ENCODE measurements around the gene ZSWIM6. TPM values are rescaled to one million over a fixed set of nuclear protein-coding genes. Genes with fewer than 3 reads are reported as not detected.

Gene ZSWIM6
- polyA plus RNA-seq, 2 of the 4 experiments (the other 2 are of a cell fraction), result 8.9 to 18.0 TPM

- Histone ChIP-seq H3K4me3 (no peak overlapping the region), H3K9me3 (no peaks in the 10 kb centered on the region; the same call in 2 of the 3 replicates), H3K4me1 (peaks cover 54% of the 10 kb centered on the region), H3K4me2 (peak overlapping the region; percentile 63; the same call in 2 of the 3 replicates), H3K27ac (peak overlapping the region in 1 of 2 experiments; percentile 83; a peak in 3 of 6 replicates)
- POLR2A ChIA-PET, result no interaction called here
- no peak for ATAC-seq
- peak; percentile 7 for FAIRE-seq
- CTCF ChIA-PET, result no interaction called here
- DNase-seq (ENCODE audit: low read depth in 1 of 2, low spot score in 1 of 2), result no peak
- TF ChIP-seq TP53 (CRISPR knock-in tag; IDR thresholded peaks at IDR 0.05) (no peak), SREBF2 (IDR thresholded peaks at IDR 0.05) (no peak), MYC (IDR thresholded peaks at IDR 0.05; ENCODE audit: borderline replicate concordance, low read length) (no peak), TFCP2L1 (CRISPR knock-in tag; IDR thresholded peaks at IDR 0.05) (no peak), RNF2 (IDR thresholded peaks at IDR 0.05; ENCODE audit: borderline replicate concordance, low read depth) (no peak), HEYL (CRISPR knock-in tag; IDR thresholded peaks at IDR 0.05) (no peak), RARB (CRISPR knock-in tag; IDR thresholded peaks at IDR 0.05) (no peak), E2F6 (IDR thresholded peaks at IDR 0.05; ENCODE audit: borderline replicate concordance, low read depth) (no peak), JUN (IDR thresholded peaks at IDR 0.05) (no peak), POLR2A (IDR thresholded peaks at IDR 0.05; ENCODE audit: low read length) (no peak), EHMT2 (IDR thresholded peaks at IDR 0.05; ENCODE audit: low read depth) (no peak), HDAC2 (IDR thresholded peaks at IDR 0.05) (no peak), BHLHE40 (IDR thresholded peaks at IDR 0.05; ENCODE audit: low read depth, low read length) (no peak), EP300 (IDR thresholded peaks at IDR 0.05) (no peak), ATOH8 (CRISPR knock-in tag; IDR thresholded peaks at IDR 0.05; ENCODE audit: low read depth) (no peak), FOSB (CRISPR knock-in tag; IDR thresholded peaks at IDR 0.05) (no peak), MAZ (IDR thresholded peaks at IDR 0.05; ENCODE audit: borderline replicate concordance, low read depth, low read length) (no peak), EHF (CRISPR knock-in tag; IDR thresholded peaks at IDR 0.05) (no peak), RAD21 (conservative IDR thresholded peaks at IDR 0.05 in 1 of 2, IDR thresholded peaks at IDR 0.05 in 1 of 2) (no peak)
- 66% methylated on average over 3 of the region's 3 CpGs for WGBS (ENCODE audit: missing lambda C conversion rate)
Observed at GRCh38 chr5:61417340-61417739, 85.3 kb downstream of the ZSWIM6 start.

GRCh38 chr5:61417851-61418250, 85.8 kb downstream of the ZSWIM6 start:
- Histone ChIP-seq H3K4me2 (peak overlapping the region; percentile 63; the same call in 2 of the 3 replicates), H3K4me1 (peaks cover 54% of the 10 kb centered on the region), H3K9me3 (no peaks in the 10 kb centered on the region; the same call in 2 of the 3 replicates), H3K4me3 (no peak overlapping the region), H3K27ac (no peak overlapping the region)
- POLR2A ChIA-PET, result no interaction called here
- ATAC-seq, result no peak
- CTCF ChIA-PET, result no interaction called here
- 88% methylated on average over 1 of the region's 1 CpG for WGBS (ENCODE audit: missing lambda C conversion rate)
- no peak for DNase-seq (ENCODE audit: low read depth in 1 of 2, low spot score in 1 of 2)
- no peak for FAIRE-seq
- TF ChIP-seq RFX5 (IDR thresholded peaks at IDR 0.05) (no peak), MAX (IDR thresholded peaks at IDR 0.05) (no peak), EHF (CRISPR knock-in tag; IDR thresholded peaks at IDR 0.05) (no peak), ZFP36 (IDR thresholded peaks at IDR 0.05; ENCODE audit: borderline replicate concordance, partially characterized antibody) (no peak), SREBF2 (IDR thresholded peaks at IDR 0.05) (no peak), RARB (CRISPR knock-in tag; IDR thresholded peaks at IDR 0.05) (no peak), POLR2AphosphoS2 (conservative IDR thresholded peaks at IDR 0.05; ENCODE audit: low read length) (no peak), TFCP2L1 (CRISPR knock-in tag; IDR thresholded peaks at IDR 0.05) (no peak), BCL3 (IDR thresholded peaks at IDR 0.05) (no peak), CHD4 (IDR thresholded peaks at IDR 0.05; ENCODE audit: borderline replicate concordance) (no peak), HOXB5 (CRISPR knock-in tag; IDR thresholded peaks at IDR 0.05) (no peak), EP300 (IDR thresholded peaks at IDR 0.05) (no peak)
